K562 (cell line): ENCODE data around the gene PRUNE1. TPM values are rescaled to one million over a fixed set of nuclear protein-coding genes. Genes with fewer than 3 reads are reported as not detected.

Experiments used
- C11orf30 ChIP-seq: fragments of 450-650 bp; IDR thresholded peaks from 2 replicates; pipeline ENCODE4 v1.6.1; 2016; ENCODE audit warnings: low read depth, mild to moderate bottlenecking
- CHD4 ChIP-seq: fragments of 200-600 bp; sonication (generic); IDR thresholded peaks from 3 replicates; pipeline ENCODE4 v1.6.1; 2012; ENCODE audit warnings: low read depth, mild to moderate bottlenecking, mixed read lengths, low read length, inconsistent platforms; ENCODE audit not compliant: insufficient read depth, insufficient replicate concordance, poor library complexity, severe bottlenecking
- DIDO1 ChIP-seq: fragments of 450-650 bp; IDR thresholded peaks from 2 replicates; pipeline ENCODE4 v1.6.1; 2016; ENCODE audit warnings: low read depth, missing biosample characterization, missing genetic modification characterization
- FOXP1 ChIP-seq: sonication (generic); formaldehyde crosslinking; IDR thresholded peaks from 2 replicates; pipeline ENCODE4 v1.8.0; 2022; ENCODE audit warnings: mild to moderate bottlenecking, missing genetic modification reagents
- MCM2 ChIP-seq: fragments of 450-650 bp; IDR thresholded peaks from 2 replicates; pipeline ENCODE4 v1.6.1; 2017; ENCODE audit warnings: low read depth, mild to moderate bottlenecking
- MTA2 ChIP-seq: fragments of 450-650 bp; IDR thresholded peaks from 2 replicates; pipeline ENCODE4 v1.6.1; 2016; ENCODE audit warnings: low read depth
- NFIX ChIP-seq: fragments of 250-450 bp; sonication (Bioruptor Pico); IDR thresholded peaks from 2 replicates; pipeline ENCODE4 v1.4.0; 2020; ENCODE audit warnings: low read depth, mild to moderate bottlenecking, moderate library complexity
- PPARD ChIP-seq: fragments of 250-450 bp; sonication (Bioruptor Pico); IDR thresholded peaks from 2 replicates; pipeline ENCODE4 v1.8.0; 2022; ENCODE audit warnings: inconsistent platforms, mild to moderate bottlenecking, moderate library complexity
- RBM22 ChIP-seq: fragments of 200-400 bp; formaldehyde crosslinking; IDR thresholded peaks from 2 replicates; pipeline ENCODE4 v1.6.1; 2018; ENCODE audit warnings: low read length, low read depth; ENCODE audit not compliant: poor library complexity, severe bottlenecking
- TGIF2 ChIP-seq: sonication (generic); formaldehyde crosslinking; IDR thresholded peaks from 2 replicates; pipeline ENCODE4 v1.8.1; 2022; ENCODE audit warnings: mild to moderate bottlenecking, missing genetic modification reagents, moderate library complexity
- THRAP3 ChIP-seq: fragments of 450-650 bp; IDR thresholded peaks from 2 replicates; pipeline ENCODE4 v1.6.1; 2016; ENCODE audit warnings: mild to moderate bottlenecking, inconsistent platforms, borderline replicate concordance
- ZBTB1 ChIP-seq: sonication (generic); formaldehyde crosslinking; IDR thresholded peaks from 2 replicates; pipeline ENCODE4 v1.8.1; 2023; ENCODE audit warnings: missing genetic modification reagents, low read depth, mild to moderate bottlenecking, borderline replicate concordance
- ZNF445 ChIP-seq: fragments of 250-450 bp; sonication (Bioruptor Pico); IDR thresholded peaks from 2 replicates; pipeline ENCODE4 v1.4.0; 2020; ENCODE audit warnings: low read depth, mild to moderate bottlenecking, moderate library complexity
- polyA plus RNA-seq, 8 experiments: library from polyadenylated mRNA; depleted of rRNA in 4 of 8; stranded (reverse) in 5 of 8; unstranded in 3 of 8; fragments of >200 nt; fragmentation: Nextera tagmentation in 2 of 8; fragmentation: Illumina TruSeq in 1 of 8; extraction: Ambion mirVana in 2 of 8; extraction: Trizol in 1 of 8; gene quantifications; 2 replicates each; pipeline versions ENCODE4 v1.2.1 to v1.2.3, GENCODE V29; 2011 to 2014; ENCODE audit warnings: inconsistent platforms in 1 of 8, missing spikeins in 1 of 8
- total RNA-seq, 7 experiments: library from RNA; depleted of rRNA in 6 of 7; stranded (reverse); fragments of >200 nt in 6 of 7; fragmentation: Illumina TruSeq in 2 of 7; extraction: Trizol in 2 of 7; gene quantifications; 2 replicates each; pipeline versions ENCODE4 v1.2.1 to v1.2.3, GENCODE V29; 2011 to 2021; ENCODE audit warnings: low replicate concordance in 1 of 7
- TF ChIP-seq, protein P1 (sequence below), 2 experiments: fragments of 450-650 bp; IDR thresholded peaks; 2 replicates each; pipeline ENCODE4 v1.6.1; 2016; ENCODE audit warnings: mild to moderate bottlenecking in 2 of 2, borderline replicate concordance in 1 of 2, low read depth in 1 of 2, moderate library complexity in 1 of 2
- TF ChIP-seq, protein P2 (sequence below): fragments of 250-450 bp; sonication (Bioruptor Pico); IDR thresholded peaks from 2 replicates; pipeline ENCODE4 v1.8.0; 2021; ENCODE audit warnings: moderate library complexity, mild to moderate bottlenecking, inconsistent platforms
- TF ChIP-seq, protein P3 (sequence below): fragments of 200-800 bp; sonication (Bioruptor generic); IDR thresholded peaks from 2 replicates; pipeline ENCODE4 v1.6.1; 2017; ENCODE audit warnings: missing genetic modification characterization, missing compliant biosample characterization

The PRUNE1 gene
- total and polyA plus RNA-seq, 9 of the 15 experiments (the other 6 are each of a cell fraction or from before 2014, with no cell fraction given) = 16.7 to 48.3 (median 26.2) TPM

DNA sequence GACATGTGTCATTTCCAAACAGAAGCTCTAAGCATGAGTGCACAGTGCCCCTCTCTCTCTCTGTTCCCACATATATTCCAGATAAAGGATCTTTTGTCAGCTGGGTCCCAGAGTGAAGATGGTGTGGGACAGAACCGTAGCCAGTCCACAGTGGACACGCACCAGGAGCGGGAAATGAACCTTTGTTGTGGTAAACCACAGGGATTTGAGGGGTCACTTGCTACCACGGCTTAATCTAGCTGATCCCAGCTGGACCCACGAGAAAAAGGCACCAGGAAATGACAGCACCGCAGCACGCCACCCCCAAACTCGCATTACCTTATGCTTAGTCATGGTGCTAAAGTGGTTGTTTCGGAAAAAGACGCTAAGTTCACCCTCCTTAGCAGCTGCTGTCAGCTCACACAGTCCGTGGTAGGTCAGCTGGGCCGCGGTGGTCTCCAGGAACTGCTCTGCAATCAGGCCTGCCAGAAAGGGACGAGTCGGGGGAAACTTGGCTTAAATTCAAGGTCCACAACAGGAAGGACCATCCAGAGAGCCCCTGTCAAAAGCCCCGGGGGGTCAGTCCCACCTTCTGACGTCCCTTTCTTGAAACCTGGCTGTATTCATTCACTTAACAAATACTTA lies 9.1 kb upstream of the PRUNE1 start (continued):
- no peak for TF ChIP-seq FOXP1
- TF ChIP-seq ZBTB1 = no peak; the same call in 1 of the 2 replicates
- TF ChIP-seq, protein P1, sequence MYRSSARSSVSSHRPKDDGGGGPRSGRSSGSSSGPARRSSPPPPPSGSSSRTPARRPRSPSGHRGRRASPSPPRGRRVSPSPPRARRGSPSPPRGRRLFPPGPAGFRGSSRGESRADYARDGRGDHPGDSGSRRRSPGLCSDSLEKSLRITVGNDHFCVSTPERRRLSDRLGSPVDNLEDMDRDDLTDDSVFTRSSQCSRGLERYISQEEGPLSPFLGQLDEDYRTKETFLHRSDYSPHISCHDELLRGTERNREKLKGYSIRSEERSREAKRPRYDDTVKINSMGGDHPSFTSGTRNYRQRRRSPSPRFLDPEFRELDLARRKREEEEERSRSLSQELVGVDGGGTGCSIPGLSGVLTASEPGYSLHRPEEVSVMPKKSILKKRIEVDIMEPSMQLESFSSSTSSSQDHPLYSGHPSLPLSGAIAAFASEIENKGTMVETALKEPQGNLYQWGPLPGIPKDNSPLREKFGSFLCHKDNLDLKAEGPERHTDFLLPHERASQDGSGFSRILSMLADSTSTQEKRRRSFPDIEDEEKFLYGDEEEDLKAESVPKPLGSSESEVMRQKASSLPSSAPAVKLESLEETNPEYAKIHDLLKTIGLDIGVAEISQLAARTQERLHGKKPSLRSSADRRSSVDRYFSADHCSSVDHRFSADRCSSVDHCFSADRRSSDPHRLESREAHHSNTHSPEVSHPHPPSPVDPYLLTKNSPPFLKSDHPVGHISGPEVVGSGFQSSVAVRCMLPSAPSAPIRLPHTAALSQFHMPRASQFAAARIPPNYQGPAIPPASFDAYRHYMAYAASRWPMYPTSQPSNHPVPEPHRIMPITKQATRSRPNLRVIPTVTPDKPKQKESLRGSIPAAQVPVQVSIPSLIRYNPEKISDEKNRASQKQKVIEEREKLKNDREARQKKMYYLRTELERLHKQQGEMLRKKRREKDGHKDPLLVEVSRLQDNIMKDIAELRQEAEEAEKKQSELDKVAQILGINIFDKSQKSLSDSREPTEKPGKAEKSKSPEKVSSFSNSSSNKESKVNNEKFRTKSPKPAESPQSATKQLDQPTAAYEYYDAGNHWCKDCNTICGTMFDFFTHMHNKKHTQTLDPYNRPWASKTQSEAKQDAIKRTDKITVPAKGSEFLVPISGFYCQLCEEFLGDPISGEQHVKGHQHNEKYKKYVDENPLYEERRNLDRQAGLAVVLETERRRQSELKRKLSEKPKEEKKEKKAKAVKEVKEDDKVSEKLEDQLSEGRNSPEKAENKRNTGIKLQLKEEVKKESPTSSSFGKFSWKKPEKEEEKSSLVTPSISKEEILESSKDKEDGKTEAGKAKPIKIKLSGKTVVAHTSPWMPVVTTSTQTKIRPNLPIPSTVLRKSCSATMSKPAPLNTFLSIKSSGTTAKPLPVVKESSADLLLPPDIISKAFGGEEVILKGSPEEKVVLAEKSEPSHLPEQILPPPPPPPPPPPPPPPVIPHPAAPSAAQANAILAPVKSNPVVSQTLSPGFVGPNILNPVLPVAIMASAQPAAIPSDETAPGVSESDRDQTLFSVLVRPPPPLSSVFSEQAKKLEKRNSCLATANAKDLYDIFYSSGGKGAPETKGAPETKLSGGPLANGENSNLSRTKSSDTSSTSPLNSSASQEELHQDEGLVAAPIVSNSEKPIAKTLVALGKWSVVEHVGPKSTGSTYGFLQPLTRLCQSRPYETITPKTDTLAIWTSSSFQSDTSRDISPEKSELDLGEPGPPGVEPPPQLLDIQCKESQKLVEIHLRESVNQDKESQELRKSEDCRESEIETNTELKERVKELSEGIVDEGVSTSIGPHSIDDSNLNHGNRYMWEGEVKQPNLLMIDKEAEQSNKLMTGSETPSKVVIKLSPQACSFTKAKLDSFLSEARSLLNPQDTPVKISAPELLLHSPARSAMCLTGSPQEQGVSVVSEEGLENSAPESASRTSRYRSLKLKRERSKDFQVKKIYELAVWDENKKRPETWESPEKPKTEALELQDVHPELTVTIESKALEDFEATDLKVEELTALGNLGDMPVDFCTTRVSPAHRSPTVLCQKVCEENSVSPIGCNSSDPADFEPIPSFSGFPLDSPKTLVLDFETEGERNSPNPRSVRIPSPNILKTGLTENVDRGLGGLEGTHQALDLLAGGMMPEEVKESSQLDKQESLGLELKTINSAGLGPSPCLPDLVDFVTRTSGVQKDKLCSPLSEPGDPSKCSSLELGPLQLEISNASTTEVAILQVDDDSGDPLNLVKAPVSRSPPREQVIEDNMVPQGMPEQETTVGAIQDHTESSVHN (IDR thresholded peaks at IDR 0.05; ENCODE audit: borderline replicate concordance in 1 of 2, low read depth in 1 of 2) = peak in 1 of 2 experiments; percentile 81; a peak in 2 of 4 replicates
- peak; percentile 32; the same call in 1 of the 2 replicates for TF ChIP-seq MTA2
- TF ChIP-seq MCM2 = no peak
- TF ChIP-seq, protein P2, sequence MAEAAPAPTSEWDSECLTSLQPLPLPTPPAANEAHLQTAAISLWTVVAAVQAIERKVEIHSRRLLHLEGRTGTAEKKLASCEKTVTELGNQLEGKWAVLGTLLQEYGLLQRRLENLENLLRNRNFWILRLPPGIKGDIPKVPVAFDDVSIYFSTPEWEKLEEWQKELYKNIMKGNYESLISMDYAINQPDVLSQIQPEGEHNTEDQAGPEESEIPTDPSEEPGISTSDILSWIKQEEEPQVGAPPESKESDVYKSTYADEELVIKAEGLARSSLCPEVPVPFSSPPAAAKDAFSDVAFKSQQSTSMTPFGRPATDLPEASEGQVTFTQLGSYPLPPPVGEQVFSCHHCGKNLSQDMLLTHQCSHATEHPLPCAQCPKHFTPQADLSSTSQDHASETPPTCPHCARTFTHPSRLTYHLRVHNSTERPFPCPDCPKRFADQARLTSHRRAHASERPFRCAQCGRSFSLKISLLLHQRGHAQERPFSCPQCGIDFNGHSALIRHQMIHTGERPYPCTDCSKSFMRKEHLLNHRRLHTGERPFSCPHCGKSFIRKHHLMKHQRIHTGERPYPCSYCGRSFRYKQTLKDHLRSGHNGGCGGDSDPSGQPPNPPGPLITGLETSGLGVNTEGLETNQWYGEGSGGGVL (CRISPR knock-in tag) = no peak
- TF ChIP-seq TGIF2 = no peak
- TF ChIP-seq THRAP3 = no peak
- no peak for TF ChIP-seq RBM22
- TF ChIP-seq DIDO1 (tag) = no peak
- TF ChIP-seq, protein P3, sequence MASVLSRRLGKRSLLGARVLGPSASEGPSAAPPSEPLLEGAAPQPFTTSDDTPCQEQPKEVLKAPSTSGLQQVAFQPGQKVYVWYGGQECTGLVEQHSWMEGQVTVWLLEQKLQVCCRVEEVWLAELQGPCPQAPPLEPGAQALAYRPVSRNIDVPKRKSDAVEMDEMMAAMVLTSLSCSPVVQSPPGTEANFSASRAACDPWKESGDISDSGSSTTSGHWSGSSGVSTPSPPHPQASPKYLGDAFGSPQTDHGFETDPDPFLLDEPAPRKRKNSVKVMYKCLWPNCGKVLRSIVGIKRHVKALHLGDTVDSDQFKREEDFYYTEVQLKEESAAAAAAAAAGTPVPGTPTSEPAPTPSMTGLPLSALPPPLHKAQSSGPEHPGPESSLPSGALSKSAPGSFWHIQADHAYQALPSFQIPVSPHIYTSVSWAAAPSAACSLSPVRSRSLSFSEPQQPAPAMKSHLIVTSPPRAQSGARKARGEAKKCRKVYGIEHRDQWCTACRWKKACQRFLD (CRISPR knock-in tag) = peak; percentile 71; the same call in 1 of the 2 replicates
- no peak for TF ChIP-seq PPARD (CRISPR knock-in tag)
- peak; percentile 65 for TF ChIP-seq CHD4
- TF ChIP-seq ZNF445 (CRISPR knock-in tag) = no peak
- no peak for TF ChIP-seq NFIX (CRISPR knock-in tag)
- TF ChIP-seq C11orf30 = peak; percentile 95
